Liver (tissue), 9 donors: ENCODE data around the gene FADS2. TPM values are rescaled to one million over a fixed set of nuclear protein-coding genes. Genes with fewer than 3 reads are reported as not detected.

Source experiments
- DNase-seq: peaks from one replicate; pipeline ENCODE4 v3.0.0-alpha.2; 2017; ENCODE audit warnings: low spot score
- H3K27ac ChIP-seq, 2 donors: one replicate each; pipeline ENCODE4 v1.7.0; 2013; ENCODE audit warnings: inconsistent platforms in 2 of 2, low read length in 2 of 2, control low read depth in 1 of 2, low read depth in 1 of 2, mild to moderate bottlenecking in 1 of 2
- H3K27me3 ChIP-seq, 4 donors: one replicate each; pipeline versions ENCODE4 v1.6.1 to v1.7.0; 2013; ENCODE audit warnings: low read length in 3 of 4, inconsistent platforms in 1 of 4, mild to moderate bottlenecking in 1 of 4, moderate library complexity in 1 of 4; ENCODE audit not compliant: control insufficient read depth in 4 of 4, insufficient read depth in 4 of 4
- H3K36me3 ChIP-seq, 4 donors: one replicate each; pipeline versions ENCODE4 v1.6.1 to v1.7.0; 2013; ENCODE audit warnings: low read length in 3 of 4, mild to moderate bottlenecking in 3 of 4, low read depth in 1 of 4, moderate library complexity in 1 of 4; ENCODE audit not compliant: control insufficient read depth in 4 of 4, insufficient read depth in 3 of 4
- H3K4me1 ChIP-seq, 4 donors: one replicate each; pipeline versions ENCODE4 v1.6.1 to v1.7.0; 2013; ENCODE audit warnings: low read length in 3 of 4, mild to moderate bottlenecking in 3 of 4, moderate library complexity in 1 of 4; ENCODE audit not compliant: control insufficient read depth in 4 of 4, insufficient read depth in 4 of 4
- H3K4me3 ChIP-seq, 3 donors: one replicate each; pipeline versions ENCODE4 v1.6.1 to v1.7.0; 2013; ENCODE audit warnings: low read length in 3 of 3, control low read depth in 1 of 3, low read depth in 1 of 3, mild to moderate bottlenecking in 1 of 3
- H3K9ac ChIP-seq, 2 donors: one replicate each; pipeline ENCODE4 v1.7.0; 2013; ENCODE audit warnings: low read length in 2 of 2, mild to moderate bottlenecking in 2 of 2, moderate library complexity in 2 of 2, control low read depth in 1 of 2, low read depth in 1 of 2
- H3K9me3 ChIP-seq, 4 donors: one replicate each; pipeline versions ENCODE4 v1.6.1 to v1.7.0; 2013; ENCODE audit warnings: low read length in 3 of 4; ENCODE audit not compliant: control insufficient read depth in 4 of 4
- EGR1 ChIP-seq, 2 donors: IDR thresholded peaks; 2 replicates each; pipeline ENCODE4 v1.6.1; 2016 to 2018; ENCODE audit warnings: antibody characterized with exemption in 2 of 2, low read depth in 2 of 2
- FOXA1 ChIP-seq: IDR thresholded peaks from 2 replicates; pipeline ENCODE4 v1.6.1; 2016; ENCODE audit warnings: antibody characterized with exemption
- FOXA2 ChIP-seq: IDR thresholded peaks from 2 replicates; pipeline ENCODE4 v1.6.1; 2016; ENCODE audit warnings: antibody characterized with exemption
- GABPA ChIP-seq, 2 donors: IDR thresholded peaks in 1 of 2; conservative IDR thresholded peaks in 1 of 2; 2 replicates each; pipeline ENCODE4 v1.6.1; 2016; ENCODE audit warnings: antibody characterized with exemption in 2 of 2, mild to moderate bottlenecking in 1 of 2, moderate library complexity in 1 of 2
- HNF4A ChIP-seq, 2 donors: conservative IDR thresholded peaks; 2 replicates each; pipeline ENCODE4 v1.6.1; 2016; ENCODE audit warnings: antibody characterized with exemption in 2 of 2, mild to moderate bottlenecking in 2 of 2
- HNF4G ChIP-seq: IDR thresholded peaks from 2 replicates; pipeline ENCODE4 v1.6.1; 2016; ENCODE audit warnings: antibody characterized with exemption
- JUND ChIP-seq, 2 donors: IDR thresholded peaks; 2 replicates each; pipeline ENCODE4 v1.6.1; 2016; ENCODE audit warnings: antibody characterized with exemption in 2 of 2
- NR2F2 ChIP-seq: IDR thresholded peaks from 2 replicates; pipeline ENCODE4 v1.6.1; 2016; ENCODE audit warnings: antibody characterized with exemption
- RAD21 ChIP-seq, 2 donors: IDR thresholded peaks; 2 replicates each; pipeline ENCODE4 v1.6.1; 2016; ENCODE audit warnings: antibody characterized with exemption in 2 of 2, mild to moderate bottlenecking in 2 of 2
- RXRA ChIP-seq, 2 donors: IDR thresholded peaks; 2 replicates each; pipeline ENCODE4 v1.6.1; 2017 to 2018; ENCODE audit warnings: antibody characterized with exemption in 2 of 2, mild to moderate bottlenecking in 1 of 2
- SP1 ChIP-seq: IDR thresholded peaks from 2 replicates; pipeline ENCODE4 v1.6.1; 2018; ENCODE audit warnings: antibody characterized with exemption, mild to moderate bottlenecking
- TAF1 ChIP-seq: conservative IDR thresholded peaks from 2 replicates; pipeline ENCODE4 v1.6.1; 2016; ENCODE audit warnings: antibody characterized with exemption, mild to moderate bottlenecking
- YY1 ChIP-seq: IDR thresholded peaks from 2 replicates; pipeline ENCODE4 v1.6.1; 2016; ENCODE audit warnings: antibody characterized with exemption, mild to moderate bottlenecking
- WGBS: extraction: QIAGEN DNeasy Blood & Tissue Kit; methylation state at CpG from one replicate; pipeline ENCODE4 v1.1.7; 2013; 5-methylcytosine and 5-hydroxymethylcytosine counted together
- polyA plus RNA-seq, 2 donors: library from polyadenylated mRNA; stranded (reverse) in 1 of 2; unstranded in 1 of 2; fragments of 200-250 nt in 1 of 2; fragments of >200 nt in 1 of 2; fragmentation: Nextera tagmentation in 1 of 2; extraction: Ambion mirVana in 1 of 2; gene quantifications; one replicate each; pipeline versions ENCODE4 v1.2.1 to v1.2.3, GENCODE V29; 2013 to 2015
- total RNA-seq, 2 donors: library from RNA; depleted of rRNA; stranded (reverse); fragments of >200 nt; gene quantifications; one replicate each; pipeline ENCODE4 v1.2.3, GENCODE V29; 2014
- TF ChIP-seq, protein P1 (sequence below): IDR thresholded peaks from 2 replicates; pipeline ENCODE4 v1.6.1; 2016; ENCODE audit warnings: antibody characterized with exemption
- TF ChIP-seq, protein P2 (sequence below): IDR thresholded peaks from 2 replicates; pipeline ENCODE4 v1.6.1; 2016; ENCODE audit warnings: antibody characterized with exemption
- TF ChIP-seq, protein P3 (sequence below): IDR thresholded peaks from 2 replicates; pipeline ENCODE4 v1.6.1; 2016; ENCODE audit warnings: antibody characterized with exemption
- TF ChIP-seq, protein P4 (sequence below): IDR thresholded peaks from 2 replicates; pipeline ENCODE4 v1.6.1; 2016; ENCODE audit warnings: antibody characterized with exemption, mild to moderate bottlenecking
- TF ChIP-seq, protein P5 (sequence below): fragments of 150-350 bp; IDR thresholded peaks from 2 replicates; pipeline ENCODE4 v1.5.1; 2017; ENCODE audit warnings: improper control_type of control experiment, low read depth, low read length; ENCODE audit not compliant: missing input control
- donor health status: healthy.
- donor health status: healthy.
- donor health status: healthy.
- donor health status: healthy.
- donor health status: healthy.

FADS2 gene
- total and polyA plus RNA-seq, 4 donors = 2.8 to 281 (median 84.9) TPM

DNA sequence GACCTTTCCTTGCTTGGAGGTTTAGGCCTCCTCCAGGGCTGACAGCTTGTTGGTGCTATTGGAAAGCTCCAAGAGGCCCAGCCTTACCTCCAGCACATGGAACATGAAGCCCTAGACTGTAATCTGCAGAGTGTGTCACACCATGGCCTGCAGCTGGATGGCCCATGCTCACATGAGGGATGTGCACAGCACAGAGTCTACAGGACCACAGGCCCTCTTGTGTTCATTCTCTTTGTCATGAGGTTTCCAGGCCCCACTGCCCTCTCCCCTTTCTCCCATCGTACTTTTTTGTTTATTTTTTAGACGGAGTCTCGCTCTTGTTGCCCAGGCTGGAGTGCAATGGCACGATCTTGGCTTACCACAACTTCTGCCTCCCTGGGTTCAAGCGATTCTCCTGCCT is 21.3 kb upstream of the FADS2 start:
- Histone ChIP-seq H3K9ac (no peak overlapping the region), H3K4me3 (no peak overlapping the region), H3K27me3 (no peaks in the 10 kb centered on the region), H3K4me1 (no peaks in the 10 kb centered on the region), H3K36me3 (peaks cover 12 to 76% (median 28%) of the 10 kb centered on the region in 4 donors), H3K27ac (no peak overlapping the region), H3K9me3 (no peaks in the 10 kb centered on the region)
- no peak for DNase-seq
- TF ChIP-seq SP1 (no peak), RXRA (IDR thresholded peaks at IDR 0.05) (no peak), RAD21 (IDR thresholded peaks at IDR 0.05) (no peak), TAF1 (no peak), HNF4G (no peak), FOXA2 (no peak), HNF4A (conservative IDR thresholded peaks at IDR 0.05) (no peak), GABPA (IDR thresholded peaks at IDR 0.05 in 1 of 2, conservative IDR thresholded peaks at IDR 0.05 in 1 of 2) (no peak), JUND (IDR thresholded peaks at IDR 0.05) (no peak), YY1 (no peak), NR2F2 (no peak), EGR1 (IDR thresholded peaks at IDR 0.05; ENCODE audit: low read depth in 2 of 2) (no peak), FOXA1 (no peak)
- TF ChIP-seq, protein P1, sequence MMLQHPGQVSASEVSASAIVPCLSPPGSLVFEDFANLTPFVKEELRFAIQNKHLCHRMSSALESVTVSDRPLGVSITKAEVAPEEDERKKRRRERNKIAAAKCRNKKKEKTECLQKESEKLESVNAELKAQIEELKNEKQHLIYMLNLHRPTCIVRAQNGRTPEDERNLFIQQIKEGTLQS = no peak
- TF ChIP-seq, protein P2, sequence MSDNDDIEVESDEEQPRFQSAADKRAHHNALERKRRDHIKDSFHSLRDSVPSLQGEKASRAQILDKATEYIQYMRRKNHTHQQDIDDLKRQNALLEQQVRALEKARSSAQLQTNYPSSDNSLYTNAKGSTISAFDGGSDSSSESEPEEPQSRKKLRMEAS = no peak
- TF ChIP-seq, protein P3, sequence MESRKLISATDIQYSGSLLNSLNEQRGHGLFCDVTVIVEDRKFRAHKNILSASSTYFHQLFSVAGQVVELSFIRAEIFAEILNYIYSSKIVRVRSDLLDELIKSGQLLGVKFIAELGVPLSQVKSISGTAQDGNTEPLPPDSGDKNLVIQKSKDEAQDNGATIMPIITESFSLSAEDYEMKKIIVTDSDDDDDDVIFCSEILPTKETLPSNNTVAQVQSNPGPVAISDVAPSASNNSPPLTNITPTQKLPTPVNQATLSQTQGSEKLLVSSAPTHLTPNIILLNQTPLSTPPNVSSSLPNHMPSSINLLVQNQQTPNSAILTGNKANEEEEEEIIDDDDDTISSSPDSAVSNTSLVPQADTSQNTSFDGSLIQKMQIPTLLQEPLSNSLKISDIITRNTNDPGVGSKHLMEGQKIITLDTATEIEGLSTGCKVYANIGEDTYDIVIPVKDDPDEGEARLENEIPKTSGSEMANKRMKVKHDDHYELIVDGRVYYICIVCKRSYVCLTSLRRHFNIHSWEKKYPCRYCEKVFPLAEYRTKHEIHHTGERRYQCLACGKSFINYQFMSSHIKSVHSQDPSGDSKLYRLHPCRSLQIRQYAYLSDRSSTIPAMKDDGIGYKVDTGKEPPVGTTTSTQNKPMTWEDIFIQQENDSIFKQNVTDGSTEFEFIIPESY = no peak
- TF ChIP-seq, protein P4, sequence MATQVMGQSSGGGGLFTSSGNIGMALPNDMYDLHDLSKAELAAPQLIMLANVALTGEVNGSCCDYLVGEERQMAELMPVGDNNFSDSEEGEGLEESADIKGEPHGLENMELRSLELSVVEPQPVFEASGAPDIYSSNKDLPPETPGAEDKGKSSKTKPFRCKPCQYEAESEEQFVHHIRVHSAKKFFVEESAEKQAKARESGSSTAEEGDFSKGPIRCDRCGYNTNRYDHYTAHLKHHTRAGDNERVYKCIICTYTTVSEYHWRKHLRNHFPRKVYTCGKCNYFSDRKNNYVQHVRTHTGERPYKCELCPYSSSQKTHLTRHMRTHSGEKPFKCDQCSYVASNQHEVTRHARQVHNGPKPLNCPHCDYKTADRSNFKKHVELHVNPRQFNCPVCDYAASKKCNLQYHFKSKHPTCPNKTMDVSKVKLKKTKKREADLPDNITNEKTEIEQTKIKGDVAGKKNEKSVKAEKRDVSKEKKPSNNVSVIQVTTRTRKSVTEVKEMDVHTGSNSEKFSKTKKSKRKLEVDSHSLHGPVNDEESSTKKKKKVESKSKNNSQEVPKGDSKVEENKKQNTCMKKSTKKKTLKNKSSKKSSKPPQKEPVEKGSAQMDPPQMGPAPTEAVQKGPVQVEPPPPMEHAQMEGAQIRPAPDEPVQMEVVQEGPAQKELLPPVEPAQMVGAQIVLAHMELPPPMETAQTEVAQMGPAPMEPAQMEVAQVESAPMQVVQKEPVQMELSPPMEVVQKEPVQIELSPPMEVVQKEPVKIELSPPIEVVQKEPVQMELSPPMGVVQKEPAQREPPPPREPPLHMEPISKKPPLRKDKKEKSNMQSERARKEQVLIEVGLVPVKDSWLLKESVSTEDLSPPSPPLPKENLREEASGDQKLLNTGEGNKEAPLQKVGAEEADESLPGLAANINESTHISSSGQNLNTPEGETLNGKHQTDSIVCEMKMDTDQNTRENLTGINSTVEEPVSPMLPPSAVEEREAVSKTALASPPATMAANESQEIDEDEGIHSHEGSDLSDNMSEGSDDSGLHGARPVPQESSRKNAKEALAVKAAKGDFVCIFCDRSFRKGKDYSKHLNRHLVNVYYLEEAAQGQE = no peak
- TF ChIP-seq, protein P5, sequence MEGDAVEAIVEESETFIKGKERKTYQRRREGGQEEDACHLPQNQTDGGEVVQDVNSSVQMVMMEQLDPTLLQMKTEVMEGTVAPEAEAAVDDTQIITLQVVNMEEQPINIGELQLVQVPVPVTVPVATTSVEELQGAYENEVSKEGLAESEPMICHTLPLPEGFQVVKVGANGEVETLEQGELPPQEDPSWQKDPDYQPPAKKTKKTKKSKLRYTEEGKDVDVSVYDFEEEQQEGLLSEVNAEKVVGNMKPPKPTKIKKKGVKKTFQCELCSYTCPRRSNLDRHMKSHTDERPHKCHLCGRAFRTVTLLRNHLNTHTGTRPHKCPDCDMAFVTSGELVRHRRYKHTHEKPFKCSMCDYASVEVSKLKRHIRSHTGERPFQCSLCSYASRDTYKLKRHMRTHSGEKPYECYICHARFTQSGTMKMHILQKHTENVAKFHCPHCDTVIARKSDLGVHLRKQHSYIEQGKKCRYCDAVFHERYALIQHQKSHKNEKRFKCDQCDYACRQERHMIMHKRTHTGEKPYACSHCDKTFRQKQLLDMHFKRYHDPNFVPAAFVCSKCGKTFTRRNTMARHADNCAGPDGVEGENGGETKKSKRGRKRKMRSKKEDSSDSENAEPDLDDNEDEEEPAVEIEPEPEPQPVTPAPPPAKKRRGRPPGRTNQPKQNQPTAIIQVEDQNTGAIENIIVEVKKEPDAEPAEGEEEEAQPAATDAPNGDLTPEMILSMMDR = no peak
- WGBS = 70% methylated on average over 5 of the region's 5 CpGs
